Activated CD4-positive, alpha-beta T cell treated with anti-CD3 and anti-CD28 coated beads for 24 hours (primary cell): ENCODE data around the gene TPPP.
"Not testable (repeated sequence)": the region's sequence is repeated elsewhere in the genome, so short reads cannot be mapped to it uniquely, and the experiment has no call there.

Source experiments
- DNase-seq, 2 donors: peaks; one replicate each; pipeline ENCODE4 v3.0.0-alpha.2; 2020; ENCODE audit warnings: low read depth in 2 of 2

The TPPP gene

GRCh38 chr5:645421-645820 lies 47.7 kb downstream of the TPPP start:
- no peak for DNase-seq

DNA sequence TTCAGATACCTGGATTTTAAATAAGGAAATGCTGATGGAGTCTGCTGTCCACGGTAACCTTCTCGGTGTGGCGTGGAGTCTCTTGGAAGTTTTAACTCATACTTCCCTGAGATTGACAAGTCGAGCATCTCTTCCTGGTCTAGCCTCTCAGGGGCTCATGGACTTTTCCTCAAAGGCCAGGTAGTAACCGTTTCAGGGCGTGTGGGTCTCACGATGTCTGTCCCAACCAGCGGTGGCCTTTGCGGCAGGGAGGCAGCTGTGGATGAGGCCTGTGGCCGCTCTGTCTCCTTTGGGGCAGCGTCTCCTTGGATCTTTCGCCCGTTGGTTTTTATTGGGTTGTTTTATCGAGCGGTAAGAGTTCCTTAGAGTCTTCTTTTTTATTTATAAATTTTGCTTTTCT lies 48.2 kb downstream of the TPPP start:
- no peak for DNase-seq

DNA sequence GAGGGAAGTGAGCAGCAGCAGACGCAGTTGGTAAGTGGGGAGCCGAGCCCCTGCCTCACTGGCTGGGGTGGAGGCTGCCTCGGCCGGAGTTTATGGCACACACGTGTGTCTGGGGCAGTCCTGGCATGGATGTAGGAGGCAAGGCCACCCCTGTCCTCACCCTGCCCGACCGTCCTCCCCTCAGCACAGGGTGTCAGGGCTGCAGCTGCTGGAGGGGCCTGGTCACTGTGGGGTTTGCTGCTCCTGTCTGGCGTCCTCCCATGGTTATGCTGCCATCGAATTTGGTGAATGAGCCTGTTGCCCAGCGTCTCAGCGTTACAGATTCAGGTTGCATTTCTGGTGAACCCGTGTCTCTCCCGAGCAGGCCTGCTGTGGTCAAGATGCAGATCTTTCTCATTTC lies 48.6 kb downstream of the TPPP start:
- no peak for DNase-seq

DNA sequence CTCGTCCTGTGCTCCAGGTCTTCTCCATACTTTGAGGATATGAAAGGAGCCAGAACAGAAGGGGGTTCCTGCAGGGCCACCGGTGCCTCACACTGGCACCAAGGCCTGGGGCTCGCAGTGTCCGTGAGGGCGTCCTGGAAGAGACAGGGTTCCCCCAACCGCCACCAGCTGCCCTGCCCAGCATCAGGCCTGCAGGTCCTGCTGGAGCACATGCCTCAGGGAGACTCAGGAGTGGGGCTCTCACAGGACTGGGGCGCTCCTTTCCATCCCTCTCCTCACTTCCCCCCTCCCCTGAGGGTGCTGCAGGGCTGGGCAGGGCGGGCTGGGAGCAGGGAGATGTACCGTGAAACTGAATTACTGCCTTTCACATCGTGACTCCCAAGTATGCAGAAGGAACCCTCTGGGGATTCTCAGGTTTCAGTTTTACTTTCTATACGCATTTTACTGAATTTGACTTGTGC lies 49.3 kb downstream of the TPPP start:
- DNase-seq: no peak

DNA sequence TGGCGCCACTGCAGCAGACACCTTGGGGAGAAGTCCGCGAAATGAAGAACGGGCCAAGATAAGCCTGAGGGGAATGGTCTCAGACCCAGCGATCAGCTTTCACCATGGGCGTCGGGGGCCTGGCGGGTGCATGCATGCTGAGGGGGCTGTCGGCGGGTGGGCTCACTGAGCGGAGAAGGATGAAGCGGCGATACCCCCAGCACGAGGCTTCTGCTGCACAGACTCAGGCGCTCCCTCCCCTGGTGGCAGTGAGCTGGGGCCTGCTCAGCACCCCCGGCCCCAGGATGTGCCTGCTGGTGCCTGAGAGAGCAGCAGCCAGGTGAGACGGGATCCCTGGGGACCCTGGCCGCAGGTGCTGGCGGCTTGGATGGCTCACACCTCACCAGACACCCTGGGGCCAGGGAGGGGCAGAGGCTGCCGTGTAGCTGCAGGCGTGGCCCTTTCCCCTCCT lies 49.8 kb downstream of the TPPP start:
- DNase-seq: no peak

GRCh38 chr5:642481-642880 lies 50.7 kb downstream of the TPPP start:
- DNase-seq: no peak

DNA sequence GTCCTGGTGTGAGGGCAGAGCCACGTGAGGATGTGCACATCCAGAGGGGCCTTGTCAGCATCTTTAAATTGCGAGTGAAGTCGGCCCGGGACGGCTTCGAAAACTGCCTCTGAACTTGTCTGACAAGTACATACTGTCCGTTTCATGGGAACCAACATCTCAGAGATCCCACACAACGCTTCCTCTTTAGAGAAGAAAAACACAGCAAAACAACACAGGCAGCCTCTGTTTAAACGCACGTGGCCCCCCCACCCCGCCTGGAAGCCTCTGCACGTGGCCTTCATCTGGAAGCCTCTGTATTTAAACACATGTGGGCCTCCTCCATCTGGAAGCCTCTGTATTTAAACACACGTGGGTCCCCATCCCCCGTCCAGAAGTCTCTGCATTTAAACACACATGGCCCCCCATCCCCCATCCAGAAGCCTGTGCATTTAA lies 51.8 kb downstream of the TPPP start:
- no peak for DNase-seq

- no peak for DNase-seq
Measured at GRCh38 chr5:640461-641330, 52.5 kb downstream of the TPPP start.

GRCh38 chr5:639584-640213 lies 53.5 kb downstream of the TPPP start:
- no peak for DNase-seq

DNA sequence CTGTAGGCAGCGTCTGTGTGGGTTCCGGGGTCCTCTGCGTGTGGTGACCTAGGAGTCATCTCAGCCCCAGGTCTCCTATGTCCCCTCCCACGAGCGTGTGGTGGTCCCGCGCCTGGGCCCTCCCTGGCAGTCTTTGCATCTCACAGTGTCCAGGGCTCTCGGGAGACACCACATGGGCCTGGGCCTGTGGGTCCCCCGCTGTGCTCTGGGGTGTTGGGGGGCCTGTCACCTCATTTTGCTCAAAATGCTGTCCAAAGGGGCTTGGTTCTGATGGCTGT lies 54.0 kb downstream of the TPPP start:
- no peak for DNase-seq

GRCh38 chr5:638501-639252 lies 54.5 kb downstream of the TPPP start:
- no peak for DNase-seq

GRCh38 chr5:637581-638450 lies 55.3 kb downstream of the TPPP start:
- DNase-seq: no peak

GRCh38 chr5:636951-637350 lies 56.2 kb downstream of the TPPP start:
- no peak for DNase-seq

- DNase-seq: no peak
Measured at GRCh38 chr5:635306-636055, 57.7 kb downstream of the TPPP start.

DNA sequence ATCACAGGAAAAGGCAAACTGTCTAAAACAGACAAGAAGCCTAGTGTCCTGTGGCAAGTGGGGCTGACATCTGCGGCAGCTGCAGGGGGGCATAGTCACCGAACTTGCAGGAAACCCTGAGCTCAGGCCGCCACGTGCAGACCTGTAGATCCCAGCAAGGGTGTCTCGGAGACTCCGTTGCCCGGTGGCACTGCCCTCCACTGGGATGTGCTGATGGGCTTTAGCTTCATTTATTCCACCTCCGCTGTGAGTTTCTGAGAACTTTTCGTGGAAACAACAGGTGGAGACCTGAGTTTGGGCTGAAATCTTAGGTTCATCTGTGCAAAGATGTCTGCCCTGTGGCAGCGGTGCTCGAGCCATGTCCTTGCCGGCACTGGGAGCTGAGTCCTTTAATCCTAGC lies 59.0 kb downstream of the TPPP start:
- no peak for DNase-seq

DNA sequence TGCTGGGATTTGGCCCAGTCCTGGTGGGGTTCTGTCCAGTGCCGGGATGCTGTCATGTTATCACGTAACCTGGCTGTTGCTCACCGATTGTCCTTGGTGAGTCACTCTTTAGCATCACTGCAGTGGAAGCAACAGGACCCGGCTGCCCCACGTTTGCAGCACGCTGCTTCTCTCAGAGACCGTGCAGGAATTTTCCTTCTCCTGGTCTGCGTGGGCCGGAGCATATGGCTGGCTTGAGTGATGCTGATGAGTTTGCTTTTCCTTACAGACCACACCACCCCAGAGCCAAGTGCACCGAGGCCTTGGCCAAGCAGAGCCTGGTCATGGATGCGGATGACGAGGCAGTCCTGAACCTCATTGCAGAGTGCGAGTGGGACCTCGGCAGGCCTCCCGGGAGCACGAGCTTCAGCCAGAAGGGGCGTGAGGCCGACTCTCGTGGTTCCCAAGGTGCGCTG lies 59.6 kb downstream of the TPPP start:
- DNase-seq: no peak

DNA sequence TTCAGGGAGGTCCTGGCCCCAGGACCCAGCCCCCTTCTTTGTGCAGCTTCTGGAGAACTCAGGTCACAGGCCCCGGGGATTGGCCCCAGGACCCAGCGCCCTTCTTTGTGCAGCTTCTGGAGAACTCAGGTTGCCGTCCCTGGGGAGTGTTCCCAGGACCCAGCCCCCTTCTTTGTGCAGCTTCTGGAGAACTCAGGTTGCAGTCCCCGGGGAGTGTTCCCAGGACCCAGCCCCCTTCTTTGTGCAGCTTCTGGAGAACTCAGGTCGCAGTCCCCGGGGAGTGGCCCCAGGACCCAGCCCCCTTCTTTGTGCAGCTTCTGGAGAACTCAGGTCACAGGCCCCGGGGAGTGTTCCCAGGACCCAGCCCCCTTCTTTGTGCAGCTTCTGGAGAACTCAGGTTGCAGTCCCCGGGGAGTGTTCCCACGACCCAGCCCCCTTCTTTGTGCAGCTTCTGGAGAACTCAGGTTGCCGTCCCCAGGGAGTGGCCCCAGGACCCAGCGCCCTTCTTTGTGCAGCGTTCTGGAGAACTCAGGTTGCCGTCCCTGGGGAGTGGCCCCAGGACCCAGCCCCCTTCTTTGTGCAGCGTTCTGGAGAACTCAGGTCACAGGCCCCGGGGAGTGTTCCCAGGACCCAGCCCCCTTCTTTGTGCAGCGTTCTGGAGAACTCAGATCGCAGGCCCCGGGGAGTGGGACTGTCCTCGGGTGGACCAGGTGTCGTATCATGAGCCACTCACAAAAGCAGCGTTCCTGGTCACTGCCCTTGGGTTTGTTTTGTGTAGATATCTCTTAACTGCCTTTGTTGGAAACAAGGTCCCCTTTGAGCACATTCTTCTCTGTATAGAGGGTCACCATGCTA lies 64.6 kb downstream of the TPPP start:
- DNase-seq: not testable (repeated sequence)

DNA sequence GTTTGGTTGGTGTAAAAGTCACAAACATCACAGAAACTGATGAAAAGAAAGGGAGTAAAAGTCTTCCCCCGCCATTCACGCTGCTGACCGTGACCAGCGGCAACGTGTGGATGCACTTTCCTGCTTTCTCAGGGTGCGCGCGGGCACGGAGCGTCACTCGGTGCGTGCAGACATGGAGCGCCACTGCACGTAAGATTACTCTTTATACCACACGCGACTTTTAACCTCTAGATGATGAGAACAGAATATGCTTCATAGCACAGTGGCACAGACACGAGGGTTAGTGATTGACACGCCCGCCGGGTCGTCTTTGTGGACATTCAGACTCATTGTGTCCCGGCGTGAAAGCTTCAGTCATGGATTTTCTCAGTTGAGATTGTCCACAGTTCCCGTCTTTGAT lies 65.3 kb downstream of the TPPP start:
- DNase-seq: no peak

DNA sequence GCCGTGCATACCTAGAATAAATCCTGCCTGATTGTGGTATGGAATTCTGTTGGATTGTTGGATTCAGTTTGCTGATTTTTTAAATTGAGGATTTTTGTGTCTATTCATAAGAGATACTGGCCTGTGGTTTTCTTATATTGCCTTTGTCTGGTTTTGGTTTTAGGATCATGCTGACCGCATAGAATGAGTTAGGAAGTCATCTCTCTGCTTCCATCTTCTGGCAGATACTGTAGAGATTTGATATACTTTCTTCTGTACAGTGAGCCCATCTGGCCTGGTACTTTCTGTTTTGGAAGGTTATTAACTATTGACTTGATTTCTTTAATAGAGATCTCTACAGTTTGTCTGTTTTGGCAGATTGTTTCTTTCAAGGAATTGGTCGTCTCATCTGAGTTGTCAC lies 66.3 kb downstream of the TPPP start:
- no peak for DNase-seq

DNA sequence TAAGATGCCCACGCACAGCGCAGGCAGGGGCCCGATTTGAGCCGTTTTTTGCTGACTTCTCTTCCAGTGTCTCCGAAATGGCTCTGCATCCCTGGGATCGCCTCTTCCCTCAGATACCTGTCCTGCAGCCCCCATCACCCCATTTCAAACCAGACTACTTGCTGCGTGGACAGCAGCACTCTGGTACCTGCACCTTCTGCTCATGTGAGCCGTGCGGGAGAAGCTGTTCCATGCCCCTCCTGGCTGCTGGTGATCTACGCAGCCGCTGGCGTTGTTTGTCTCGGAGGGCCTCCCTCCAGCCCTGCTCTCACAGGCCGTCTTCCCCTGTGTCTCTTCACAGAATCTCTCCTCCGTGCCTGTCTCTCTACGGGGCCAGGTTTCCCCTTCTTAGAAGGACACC lies 67.6 kb downstream of the TPPP start:
- DNase-seq: no peak
